ENCODE measurements around the gene ASTN2.

Gene ASTN2

DNA sequence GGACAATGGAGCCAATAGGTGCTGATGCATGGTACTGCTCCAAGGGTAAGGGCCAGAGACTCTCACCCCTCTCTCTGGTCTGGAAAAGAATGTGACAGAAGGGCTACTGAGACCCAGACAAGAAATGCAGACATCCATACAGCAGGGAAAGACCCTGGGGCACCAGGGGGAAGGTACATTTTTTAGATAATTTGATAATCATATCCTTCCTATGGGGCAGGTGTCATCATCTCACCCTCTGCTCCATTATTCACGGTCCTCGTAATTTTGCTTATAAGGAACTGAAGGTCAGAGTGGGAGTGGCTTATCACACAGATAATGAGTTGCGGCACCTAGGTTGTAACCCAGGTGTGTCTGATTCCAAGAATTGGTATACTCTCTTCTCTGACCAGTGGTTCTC lies 637.7 kb downstream of the ASTN2 start:
- DNase-seq (ENCODE audit: extremely low read depth in 1 of 2, low read depth in 1 of 2), result no peak

DNA sequence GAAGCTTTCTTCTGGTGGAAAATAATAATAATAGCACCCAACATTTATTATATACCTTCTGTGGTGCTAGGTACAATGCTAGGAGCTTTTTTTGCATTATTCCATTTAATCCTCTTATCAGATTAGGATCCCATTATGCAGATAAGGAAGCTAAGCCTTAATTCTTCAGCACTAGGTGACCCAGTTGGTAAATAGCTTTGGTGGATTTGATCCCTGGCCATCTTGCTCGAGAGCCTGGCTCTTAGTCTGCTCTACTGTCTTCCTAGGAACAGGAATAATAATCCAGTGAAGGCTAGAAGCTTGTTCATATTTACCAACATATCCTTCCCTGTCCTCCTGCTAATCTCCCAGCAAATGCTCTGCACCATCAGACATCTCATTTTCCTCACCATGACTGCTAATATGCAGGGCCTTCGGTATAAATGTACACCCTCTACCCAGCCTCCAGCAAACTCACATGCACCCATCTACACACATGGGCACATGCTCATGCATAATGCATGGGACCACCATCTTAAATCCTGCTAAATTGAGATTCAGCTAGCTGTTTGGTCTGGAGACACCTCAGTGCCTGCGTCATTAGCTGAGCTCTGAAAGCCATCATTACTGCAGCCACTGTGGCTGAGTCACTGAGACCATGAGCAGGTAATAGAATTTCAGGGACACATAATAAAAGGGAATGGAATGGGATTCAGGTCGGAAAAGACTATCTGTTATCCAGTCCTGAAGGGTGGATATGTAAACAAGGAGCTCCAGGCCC lies 640.3 kb downstream of the ASTN2 start:
- DNase-seq (ENCODE audit: extremely low read depth in 1 of 2, low read depth in 1 of 2), result no peak

GRCh38 chr9:116767219-116767618 lies 647.6 kb downstream of the ASTN2 start:
- DNase-seq (ENCODE audit: extremely low read depth in 1 of 2, low read depth in 1 of 2), result no peak

DNA sequence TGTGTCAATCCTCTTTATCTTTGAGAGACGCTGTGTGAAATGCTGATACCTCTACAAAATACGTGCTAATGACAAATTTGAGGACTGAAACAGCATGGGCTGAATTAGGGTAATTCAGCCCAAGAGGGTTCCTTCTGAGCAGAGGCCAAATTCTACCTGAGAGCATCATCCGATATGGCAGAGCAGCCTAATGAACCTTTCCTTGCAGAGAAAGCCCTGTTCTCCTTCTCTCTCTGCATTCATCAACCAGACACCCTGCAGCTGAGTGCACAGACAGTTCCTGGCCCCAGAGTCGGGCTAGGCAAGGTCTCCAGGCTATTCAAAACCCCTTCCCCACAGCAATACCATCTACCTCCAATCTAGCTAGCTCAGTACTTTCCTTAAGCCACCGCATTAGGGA lies 649.8 kb downstream of the ASTN2 start:
- DNase-seq (ENCODE audit: extremely low read depth in 1 of 2, low read depth in 1 of 2), result no peak

DNA sequence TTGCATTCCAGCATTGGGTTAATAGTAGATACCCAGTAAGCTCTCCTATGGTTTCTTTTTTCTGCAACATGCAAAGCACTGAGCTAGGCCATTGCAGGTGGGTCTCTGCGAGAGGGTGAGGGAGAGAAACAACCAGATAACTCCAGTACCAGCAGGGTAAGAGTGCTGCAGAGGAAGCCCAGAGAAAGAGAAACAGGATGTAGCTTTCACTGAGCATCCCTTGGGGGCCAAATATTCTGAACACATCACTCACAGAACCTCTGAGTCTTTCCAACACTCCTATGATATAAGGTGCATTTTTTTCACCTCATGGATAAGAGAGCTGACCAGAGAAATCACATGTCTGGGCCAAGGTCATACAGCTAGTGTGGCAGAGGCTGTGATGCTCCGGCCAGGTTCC lies 651.1 kb downstream of the ASTN2 start:
- DNase-seq (ENCODE audit: extremely low read depth in 1 of 2, low read depth in 1 of 2), result no peak

DNA sequence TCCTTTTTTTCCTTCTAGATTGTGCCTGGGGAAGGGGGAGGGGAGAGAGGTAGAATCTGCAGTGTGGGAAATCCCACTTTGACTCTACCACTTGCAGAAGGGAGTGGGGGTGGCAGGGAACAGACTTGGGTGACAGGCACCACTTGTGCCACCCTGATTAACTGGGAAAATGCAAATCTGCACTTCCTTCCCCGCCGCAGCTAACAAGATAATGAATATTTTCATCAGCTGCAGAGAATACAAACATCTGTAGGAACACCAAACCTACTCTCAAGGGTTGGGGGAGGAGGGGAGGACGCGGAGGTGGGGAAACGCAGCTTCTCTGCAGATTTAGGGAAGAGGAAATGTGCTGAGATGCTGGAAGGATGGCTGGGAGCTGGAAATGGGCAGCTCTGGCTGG lies 654.2 kb downstream of the ASTN2 start:
- DNase-seq (ENCODE audit: extremely low read depth in 1 of 2, low read depth in 1 of 2), result no peak

DNA sequence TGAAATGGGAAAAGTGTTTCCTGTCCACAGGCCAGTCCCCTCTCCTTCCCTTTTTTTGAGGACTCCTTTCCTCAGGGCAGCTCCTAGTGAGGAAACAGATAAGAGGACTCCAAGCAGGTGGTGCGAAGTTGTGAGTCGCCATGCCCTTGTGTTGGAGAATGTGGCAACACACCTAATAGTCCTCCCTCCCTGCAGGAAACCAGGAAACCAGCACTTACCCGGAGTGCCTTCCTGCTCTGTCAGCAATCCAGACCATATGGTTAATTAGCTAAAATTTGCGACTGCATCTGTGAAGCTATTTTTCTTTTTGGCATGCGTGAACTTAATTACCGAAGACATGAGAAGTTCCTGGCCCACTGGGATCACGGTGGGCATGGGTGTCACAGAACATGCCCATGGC lies 657.8 kb downstream of the ASTN2 start:
- no peak for DNase-seq (ENCODE audit: extremely low read depth in 1 of 2, low read depth in 1 of 2)

DNA sequence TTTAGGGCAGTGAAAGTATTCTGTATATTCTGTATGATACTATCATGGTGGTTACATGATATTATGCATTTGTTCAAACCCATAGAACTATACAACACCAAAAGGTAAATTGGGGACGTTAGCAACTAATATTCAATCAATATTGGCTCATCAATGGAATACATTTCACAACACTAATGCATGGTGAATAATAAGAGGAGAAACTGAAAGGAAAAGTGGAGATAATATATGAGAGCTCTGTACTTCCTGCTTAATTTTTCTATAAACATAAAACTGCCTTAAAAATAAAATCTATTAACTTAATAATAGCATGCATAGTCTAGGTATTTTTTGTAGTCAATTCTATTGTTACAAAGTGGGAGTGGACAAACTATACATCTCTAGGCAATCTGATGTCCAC lies 661.5 kb downstream of the ASTN2 start:
- no peak for DNase-seq (ENCODE audit: extremely low read depth in 1 of 2, low read depth in 1 of 2)

DNA sequence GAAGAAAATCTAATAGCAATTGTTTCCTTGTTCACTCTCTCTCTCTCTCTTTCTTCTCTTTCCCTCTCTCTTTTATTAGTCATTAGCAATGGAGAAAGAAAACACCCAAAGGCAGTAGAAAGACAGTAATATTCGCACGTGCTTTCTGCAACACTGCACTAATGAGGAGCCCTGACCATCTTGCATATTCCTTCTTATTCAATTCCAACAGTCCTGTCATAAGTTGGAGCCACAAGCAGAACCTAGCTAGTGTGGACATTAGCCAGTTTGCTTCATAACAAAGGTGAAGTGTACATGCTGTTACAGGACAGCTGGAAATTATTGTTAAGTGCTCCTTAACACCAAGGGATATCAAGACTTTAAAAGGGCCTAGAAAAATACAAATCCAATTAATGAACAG lies 664.3 kb downstream of the ASTN2 start:
- DNase-seq (ENCODE audit: extremely low read depth in 1 of 2, low read depth in 1 of 2), result no peak

DNA sequence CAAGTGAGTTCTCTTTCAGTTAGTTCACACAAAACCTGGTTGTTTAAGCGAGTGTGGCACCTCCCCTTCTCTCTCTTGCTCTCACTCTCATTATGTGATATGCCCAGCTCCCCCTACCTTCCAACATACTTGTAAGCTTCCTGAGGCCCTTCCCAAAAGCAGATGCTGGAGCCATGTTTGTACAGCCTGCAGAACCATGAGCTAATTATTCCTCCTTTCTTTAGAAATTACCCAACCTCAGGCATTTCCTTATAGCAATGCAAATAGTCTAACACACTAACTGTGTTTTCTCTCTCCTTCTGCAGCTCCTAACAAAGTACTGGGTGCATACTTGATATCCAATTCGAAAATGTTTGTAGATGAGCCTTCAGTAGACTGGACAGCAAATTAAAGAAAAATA lies 665.1 kb downstream of the ASTN2 start:
- no peak for DNase-seq (ENCODE audit: extremely low read depth in 1 of 2, low read depth in 1 of 2)

GRCh38 chr9:116749176-116749575 lies 665.7 kb downstream of the ASTN2 start:
- no peak for DNase-seq (ENCODE audit: extremely low read depth in 1 of 2, low read depth in 1 of 2)

DNA sequence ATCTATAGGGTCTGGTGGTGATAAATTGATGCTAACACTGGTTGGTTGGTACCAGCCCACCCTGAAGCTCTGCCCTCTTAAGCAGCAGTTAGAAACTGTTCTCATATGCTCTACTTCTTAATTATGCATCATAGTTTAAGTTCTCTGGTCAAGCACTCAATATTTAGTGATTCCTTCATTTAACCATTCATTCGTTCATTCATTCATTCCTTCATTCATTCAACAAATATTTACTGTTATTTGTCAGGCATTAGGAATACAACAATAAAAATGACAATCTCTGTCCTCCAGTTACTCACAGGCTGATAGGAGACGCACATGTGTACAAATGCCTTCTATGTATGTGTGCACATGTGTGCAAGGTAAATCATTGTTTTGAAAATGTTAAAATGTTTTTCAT lies 673.1 kb downstream of the ASTN2 start:
- DNase-seq (ENCODE audit: extremely low read depth in 1 of 2, low read depth in 1 of 2), result no peak

DNA sequence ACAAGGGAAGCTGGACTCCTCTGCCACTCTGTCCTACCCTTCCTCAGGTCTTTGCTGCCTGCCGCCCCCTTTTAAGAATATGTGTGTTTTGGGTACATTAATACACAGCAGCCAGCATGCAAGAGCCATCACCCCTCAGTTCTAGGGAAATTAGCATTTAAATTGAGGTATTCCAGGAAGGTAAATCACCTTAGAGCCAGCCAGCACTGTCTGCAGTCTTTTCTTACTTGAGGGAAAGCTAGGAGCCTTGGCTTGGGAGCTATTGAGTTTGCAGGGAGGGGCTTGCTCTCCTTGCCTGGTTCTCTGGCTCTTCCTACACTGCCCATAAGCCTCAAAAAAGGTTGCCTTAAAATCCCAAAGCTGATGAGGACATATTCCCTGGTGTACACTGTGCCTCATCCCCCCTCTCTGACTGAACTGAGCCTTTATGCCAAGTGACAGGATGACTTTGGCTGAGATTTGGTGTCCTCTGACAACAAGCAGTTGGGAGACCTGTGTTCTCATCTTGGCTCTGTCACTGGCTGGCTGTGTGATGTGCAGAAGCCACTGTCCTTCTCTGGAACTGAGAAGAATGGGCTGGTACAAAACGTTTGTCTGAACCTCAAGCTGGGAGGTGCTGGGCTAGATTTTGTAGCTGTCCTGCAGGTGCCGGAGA lies 673.6 kb downstream of the ASTN2 start:
- no peak for DNase-seq (ENCODE audit: extremely low read depth in 1 of 2, low read depth in 1 of 2)

DNA sequence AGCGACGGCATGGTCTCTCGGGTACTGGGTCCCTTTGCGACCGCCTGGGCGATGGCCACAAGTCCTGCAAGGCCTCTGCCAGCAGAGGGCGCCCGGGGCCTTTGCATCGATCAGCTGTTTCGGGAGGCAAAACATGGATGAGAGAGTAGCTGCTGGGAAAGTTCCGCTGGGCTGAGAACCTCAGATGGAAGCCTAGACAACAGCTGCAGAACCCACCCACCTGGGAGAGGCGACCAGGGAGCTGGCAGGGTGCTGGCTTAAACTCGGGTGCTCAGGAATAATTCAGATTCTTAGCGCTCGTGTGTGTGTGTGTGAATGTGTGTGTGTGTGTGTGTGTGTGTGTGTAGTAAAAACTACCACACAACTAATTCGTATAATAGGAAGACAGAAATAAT lies 677.7 kb downstream of the ASTN2 start:
- DNase-seq (ENCODE audit: extremely low read depth in 1 of 2, low read depth in 1 of 2), result peak in 1 of 2 donors; percentile 22

GRCh38 chr9:116736399-116737151 lies 678.3 kb downstream of the ASTN2 start:
- no peak for DNase-seq (ENCODE audit: extremely low read depth in 1 of 2, low read depth in 1 of 2)

- no peak for DNase-seq (ENCODE audit: extremely low read depth in 1 of 2, low read depth in 1 of 2)
Measured at GRCh38 chr9:116733010-116733641, 681.7 kb downstream of the ASTN2 start.

- no peak for DNase-seq (ENCODE audit: extremely low read depth in 1 of 2, low read depth in 1 of 2)
Measured at GRCh38 chr9:116726602-116727001, 688.3 kb downstream of the ASTN2 start.

DNA sequence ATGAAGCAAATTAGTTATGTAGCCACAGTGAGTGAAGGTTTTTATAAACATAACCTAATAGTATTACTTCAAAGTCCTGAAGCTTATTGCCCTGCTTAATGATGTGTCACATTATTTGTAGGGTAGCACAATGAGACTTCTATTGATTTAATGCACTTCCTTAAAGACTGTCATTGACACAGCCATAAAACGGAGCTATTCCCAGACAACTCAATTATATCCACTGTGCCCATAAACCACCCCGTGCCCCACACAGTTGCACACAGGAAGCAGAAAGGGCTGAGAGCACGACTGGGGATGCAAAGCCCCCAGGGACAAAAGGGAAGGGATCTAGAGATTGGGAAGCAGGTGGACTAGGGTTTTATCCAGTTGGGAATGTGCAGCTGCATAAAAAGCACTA lies 690.7 kb downstream of the ASTN2 start:
- DNase-seq (ENCODE audit: extremely low read depth in 1 of 2, low read depth in 1 of 2), result no peak

DNA sequence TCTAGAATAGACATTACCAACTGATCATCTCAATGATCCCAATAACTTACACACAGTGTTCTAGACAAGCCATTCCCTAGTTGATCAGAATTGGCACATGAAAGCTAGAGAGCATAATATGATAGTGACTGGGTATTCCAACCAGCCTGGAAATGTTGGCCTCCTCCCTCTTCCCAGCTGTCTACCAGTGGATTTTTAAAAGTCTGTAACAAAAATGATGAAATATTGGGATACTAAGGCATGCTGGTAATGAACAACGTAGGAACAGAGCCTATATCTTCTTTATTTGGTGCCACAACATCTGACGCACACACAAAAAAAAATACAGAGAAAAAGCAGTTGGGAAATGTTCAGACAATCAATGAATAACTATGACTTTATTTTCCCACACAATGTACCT lies 692.9 kb downstream of the ASTN2 start:
- DNase-seq (ENCODE audit: extremely low read depth in 1 of 2, low read depth in 1 of 2), result no peak

- DNase-seq (ENCODE audit: extremely low read depth in 1 of 2, low read depth in 1 of 2), result no peak
Measured at GRCh38 chr9:116721411-116721810, 693.4 kb downstream of the ASTN2 start.

- DNase-seq (ENCODE audit: extremely low read depth in 1 of 2, low read depth in 1 of 2), result no peak
Measured at GRCh38 chr9:116720111-116720510, 694.7 kb downstream of the ASTN2 start.

DNA sequence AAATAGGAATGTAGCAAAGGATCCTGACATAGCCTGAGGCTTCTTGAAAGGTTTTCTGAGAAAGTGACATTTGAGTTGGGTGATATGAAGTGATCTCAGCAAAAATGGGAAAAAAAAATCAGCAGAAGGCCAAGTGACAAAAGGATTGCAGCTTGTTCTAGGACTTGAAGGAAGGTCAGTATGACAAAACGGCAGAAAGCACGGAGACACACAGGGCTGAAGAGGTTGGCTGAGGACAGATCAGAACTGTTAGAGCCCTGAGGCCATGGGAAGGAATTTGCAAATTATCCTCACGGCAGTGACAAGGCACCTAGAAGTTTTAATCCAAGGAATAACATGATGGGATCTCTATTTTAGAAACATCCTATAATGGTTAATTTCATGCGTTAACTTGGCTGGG lies 696.7 kb downstream of the ASTN2 start:
- DNase-seq (ENCODE audit: extremely low read depth in 1 of 2, low read depth in 1 of 2), result no peak

Data from activated CD8-positive, alpha-beta memory T cell treated with anti-CD3 and anti-CD28 coated beads for 1 hour (primary cell).